HG03442 (cell line): ENCODE data around the gene PYROXD2.

Source experiments
- ATAC-seq: cut with Tn5 transposase; IDR thresholded peaks from one replicate; pipeline ENCODE4 v1.9.1; 2021; ENCODE audit warnings: mild to moderate bottlenecking, moderate library complexity; ENCODE audit not compliant: unreplicated experiment

Gene PYROXD2

GRCh38 chr10:98340261-98340939 lies 74.6 kb downstream of the PYROXD2 start:
- ATAC-seq: peak; percentile 44

- ATAC-seq: peak; percentile 84
Measured at GRCh38 chr10:98339799-98340198, 75.2 kb downstream of the PYROXD2 start.

- no peak for ATAC-seq
Measured at GRCh38 chr10:98338896-98339295, 76.1 kb downstream of the PYROXD2 start.

GRCh38 chr10:98338318-98338717 lies 76.7 kb downstream of the PYROXD2 start:
- ATAC-seq: no peak

- ATAC-seq: no peak
Measured at GRCh38 chr10:98337484-98337883, 77.5 kb downstream of the PYROXD2 start.
